GM12875 (cell line): ENCODE data around the gene LGI4.

Experiments
- H3K4me3 ChIP-seq: one replicate; pipeline ENCODE4 v1.5.1; 2011; ENCODE audit warnings: low read depth, low read length, control low read depth
- TF ChIP-seq, protein P1 (sequence below): IDR thresholded peaks from 2 replicates; pipeline ENCODE4 v1.5.1; 2011; ENCODE audit warnings: low read depth, mild to moderate bottlenecking, control low read depth, inconsistent platforms, low read length, moderate library complexity, borderline replicate concordance; ENCODE audit not compliant: insufficient read depth

Gene LGI4

DNA sequence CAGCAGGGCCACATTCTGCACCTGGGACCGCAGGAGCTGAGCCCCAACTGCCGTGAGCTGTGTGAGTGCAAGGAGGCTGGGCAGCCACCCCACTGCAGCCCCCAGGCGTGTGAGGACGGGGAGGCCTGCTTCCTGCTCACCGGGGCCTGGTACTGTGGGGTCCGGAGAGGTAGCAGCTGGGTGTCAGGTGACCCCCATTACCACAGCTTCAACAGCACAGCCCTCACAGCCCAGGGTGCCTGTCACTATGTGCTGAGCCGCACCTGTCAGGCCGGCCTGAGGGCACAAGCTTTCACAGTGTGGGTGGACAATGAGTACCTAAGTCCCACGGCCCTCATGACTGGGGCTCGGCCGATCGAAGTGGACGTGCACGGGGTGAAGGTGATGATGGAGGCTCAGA lies 55.0 kb downstream of the LGI4 start:
- TF ChIP-seq, protein P1, sequence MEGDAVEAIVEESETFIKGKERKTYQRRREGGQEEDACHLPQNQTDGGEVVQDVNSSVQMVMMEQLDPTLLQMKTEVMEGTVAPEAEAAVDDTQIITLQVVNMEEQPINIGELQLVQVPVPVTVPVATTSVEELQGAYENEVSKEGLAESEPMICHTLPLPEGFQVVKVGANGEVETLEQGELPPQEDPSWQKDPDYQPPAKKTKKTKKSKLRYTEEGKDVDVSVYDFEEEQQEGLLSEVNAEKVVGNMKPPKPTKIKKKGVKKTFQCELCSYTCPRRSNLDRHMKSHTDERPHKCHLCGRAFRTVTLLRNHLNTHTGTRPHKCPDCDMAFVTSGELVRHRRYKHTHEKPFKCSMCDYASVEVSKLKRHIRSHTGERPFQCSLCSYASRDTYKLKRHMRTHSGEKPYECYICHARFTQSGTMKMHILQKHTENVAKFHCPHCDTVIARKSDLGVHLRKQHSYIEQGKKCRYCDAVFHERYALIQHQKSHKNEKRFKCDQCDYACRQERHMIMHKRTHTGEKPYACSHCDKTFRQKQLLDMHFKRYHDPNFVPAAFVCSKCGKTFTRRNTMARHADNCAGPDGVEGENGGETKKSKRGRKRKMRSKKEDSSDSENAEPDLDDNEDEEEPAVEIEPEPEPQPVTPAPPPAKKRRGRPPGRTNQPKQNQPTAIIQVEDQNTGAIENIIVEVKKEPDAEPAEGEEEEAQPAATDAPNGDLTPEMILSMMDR, result no peak

DNA sequence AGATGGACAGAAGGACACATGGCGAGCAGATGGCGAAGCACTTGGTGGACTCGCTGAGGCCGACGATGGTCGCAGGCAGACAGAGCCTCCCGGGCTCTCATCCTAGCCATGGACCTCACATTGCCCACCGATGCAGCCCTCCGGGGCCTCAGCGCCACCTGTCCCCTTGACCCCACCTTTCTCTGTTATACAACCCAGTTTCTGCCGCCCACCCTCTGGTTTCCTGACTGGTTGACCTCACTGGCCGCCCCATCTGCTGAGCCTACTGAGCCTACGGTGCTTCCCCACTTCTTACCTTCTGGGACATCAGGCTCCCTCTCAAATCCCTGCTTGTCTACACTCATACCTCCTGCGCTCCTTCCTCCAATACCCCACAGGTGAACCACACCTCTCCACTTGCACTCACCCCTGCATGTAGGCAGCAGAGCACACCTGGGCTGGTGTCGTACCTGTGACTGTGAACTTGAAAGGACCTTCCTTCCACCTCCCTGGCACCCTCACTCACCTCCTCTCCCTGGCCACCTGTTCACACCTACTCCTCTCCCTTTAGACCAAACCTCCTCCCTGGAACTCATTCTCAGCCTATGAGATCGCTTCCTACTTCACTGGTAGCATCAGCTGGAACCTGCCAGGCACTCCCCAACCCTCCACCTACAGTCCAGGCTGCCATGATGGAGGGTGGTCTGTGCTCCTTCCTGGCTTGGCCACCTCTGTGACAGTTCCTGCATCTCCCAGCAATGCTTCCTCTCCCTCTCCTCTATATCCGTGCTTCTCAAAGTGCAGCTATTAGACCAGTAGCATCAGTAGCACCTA lies 57.2 kb downstream of the LGI4 start:
- H3K4me3 ChIP-seq, result no peak overlapping the region
- TF ChIP-seq, protein P1, result no peak

More for the DNA sequence above, 55.0 kb downstream of the LGI4 start:
- no peak overlapping the region for H3K4me3 ChIP-seq

DNA sequence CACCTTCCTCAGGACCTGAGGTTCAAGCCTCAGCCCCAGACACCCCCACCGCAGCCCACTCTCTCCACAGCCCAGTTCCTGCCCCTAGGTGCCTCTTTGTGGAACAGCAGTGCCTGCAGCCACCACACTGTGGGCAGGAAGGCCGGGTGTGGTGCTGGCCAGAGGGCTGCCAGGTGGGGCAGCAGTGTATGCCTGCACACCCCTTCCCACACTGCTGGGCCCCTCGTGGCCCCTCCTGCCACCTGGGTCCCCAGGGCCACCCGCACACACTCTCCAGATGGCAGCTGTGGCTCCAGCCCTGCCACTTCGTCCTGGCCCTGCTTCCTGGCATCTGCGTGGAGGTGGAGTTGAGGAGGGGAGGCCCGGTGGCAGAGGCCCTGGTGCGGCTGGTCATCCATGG lies 58.2 kb downstream of the LGI4 start:
- TF ChIP-seq, protein P1, result no peak
- no peak overlapping the region for H3K4me3 ChIP-seq

- TF ChIP-seq, protein P1, result no peak
- H3K4me3 ChIP-seq, result no peak overlapping the region
Measured at GRCh38 chr19:35076026-35076370, 58.9 kb downstream of the LGI4 start.

DNA sequence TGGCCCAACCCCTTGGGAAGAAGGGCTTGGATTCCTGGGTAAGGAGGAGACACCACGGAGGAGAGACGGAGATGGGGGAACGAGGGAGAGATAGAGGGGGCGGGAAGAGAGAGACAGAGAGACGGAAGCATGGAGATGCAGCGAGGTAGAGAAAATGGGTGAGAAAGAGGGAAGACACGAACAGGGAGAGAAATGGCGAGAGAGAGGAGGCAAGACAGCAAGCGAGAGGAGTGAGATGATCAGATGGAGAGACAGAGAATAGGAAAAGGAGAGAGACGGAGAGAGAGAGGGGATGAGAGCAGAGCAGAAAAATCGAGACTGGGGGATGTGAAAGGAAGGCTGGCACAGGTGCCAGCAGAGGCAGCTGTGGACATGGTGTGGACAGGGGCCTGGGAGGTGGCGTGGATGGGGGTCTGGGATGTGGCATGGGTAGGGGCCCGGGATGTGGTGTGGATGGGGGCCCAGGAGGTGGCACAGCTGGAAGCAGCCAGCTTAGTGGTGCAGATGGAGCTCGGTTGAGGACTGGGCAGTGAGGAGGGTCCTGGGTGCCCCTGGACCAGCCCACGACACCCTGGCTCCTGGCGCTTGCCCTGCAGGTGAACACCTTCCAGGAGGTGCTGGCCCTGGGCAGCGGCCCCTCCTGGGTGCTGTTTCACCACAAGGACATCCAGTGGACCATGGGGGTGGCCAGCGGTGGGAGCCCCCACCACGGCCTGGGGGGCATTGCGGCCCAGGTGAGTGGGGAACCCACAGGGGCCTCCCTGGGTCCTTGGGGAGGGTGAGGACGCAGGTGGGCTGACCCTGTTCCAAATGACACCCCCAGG lies 59.4 kb downstream of the LGI4 start:
- H3K4me3 ChIP-seq, result no peak overlapping the region

More for the DNA sequence above, 59.4 kb downstream of the LGI4 start:
- TF ChIP-seq, protein P1, result no peak
